Measurements from ENCODE around the gene XRCC6.

DNA sequence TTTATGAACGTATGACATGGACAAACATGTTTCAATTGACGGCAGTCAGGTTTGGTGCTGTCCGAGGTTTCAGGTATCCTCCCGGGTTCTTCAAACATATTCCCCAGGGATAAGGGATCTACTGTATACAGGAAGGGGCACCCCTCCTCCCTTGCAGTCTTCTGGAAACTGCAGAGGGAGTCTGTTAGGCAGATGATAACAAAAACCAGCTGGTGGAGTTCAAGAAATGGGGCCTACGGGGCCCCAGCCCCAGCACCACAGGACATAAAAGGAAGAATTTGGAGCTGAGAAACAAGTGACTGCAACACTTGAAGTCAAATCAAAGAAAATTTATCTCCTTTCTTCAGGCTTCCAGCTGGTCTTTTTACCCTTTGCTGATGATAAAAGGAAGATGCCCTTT, 35.5 kb downstream of the XRCC6 start:
- TF ChIP-seq YY1 (IDR thresholded peaks at IDR 0.05; ENCODE audit: insufficient read depth, insufficient read length) (no peak), SUZ12 (IDR thresholded peaks at IDR 0.05; ENCODE audit: extremely low read depth, insufficient read depth, insufficient read length) (no peak), ZNF274 (IDR thresholded peaks at IDR 0.05; ENCODE audit: low read depth, low read length) (no peak)

Measured in NT2/D1 (cell line).